Panc1 (cell line): ENCODE measurements around the gene FN1. TPM values are rescaled to one million over a fixed set of nuclear protein-coding genes. Genes with fewer than 3 reads are reported as not detected.

Source experiments
- ATAC-seq: fragments of 200-7000 bp; cut with Tn5 transposase; 2 replicates; pipeline ENCODE4 v1.9.1; 2020; ENCODE audit warnings: mild to moderate bottlenecking, moderate library complexity
- BruUV-seq: library from RNA; stranded (reverse); fragments of 400-500 nt; replicated peaks from 2 replicates; lab custom pipeline; 2021; lab: Mats Ljungman, UMichigan
- CTCF ChIA-PET: fragments of 300-600 bp; sonication (Branson Sonifier 250); formaldehyde crosslinking; loops from one replicate; lab custom pipeline; 2022; ENCODE audit warnings: antibody characterized with exemption; lab: Charles Lee
- POLR2A ChIA-PET: fragments of 300-600 bp; sonication (Branson Sonifier 250); formaldehyde crosslinking; loops from one replicate; lab custom pipeline; 2022; ENCODE audit warnings: antibody characterized with exemption; lab: Charles Lee
- DNase-seq: peaks from one replicate; pipeline ENCODE4 v3.0.0-alpha.2; 2010; ENCODE audit warnings: low read depth, low spot score
- H3K27ac ChIP-seq: 2 replicates; pipeline ENCODE4 v1.5.1; 2011; ENCODE audit warnings: mild to moderate bottlenecking, low read length, inconsistent platforms
- H3K27me3 ChIP-seq: fragments of 200-500 bp; sonication (Bioruptor generic); 2 replicates; pipeline ENCODE4 v1.6.0; 2014; ENCODE audit warnings: low read length, inconsistent platforms; ENCODE audit not compliant: control insufficient read depth, insufficient read depth
- H3K36me3 ChIP-seq: fragments of 200-500 bp; sonication (Bioruptor generic); 2 replicates; pipeline ENCODE4 v1.5.1; 2014; ENCODE audit warnings: inconsistent platforms, mild to moderate bottlenecking, low read length, moderate library complexity; ENCODE audit not compliant: control insufficient read depth, insufficient read depth
- H3K4me1 ChIP-seq: 2 replicates; pipeline ENCODE4 v1.5.1; 2011; ENCODE audit warnings: inconsistent platforms, mild to moderate bottlenecking, low read length, moderate library complexity; ENCODE audit not compliant: control insufficient read depth, insufficient read depth
- H3K4me3 ChIP-seq, 2 experiments: 2 replicates each; pipeline ENCODE4 v1.5.1; 2011 to 2012; ENCODE audit warnings: low read depth in 2 of 2, low read length in 2 of 2, mild to moderate bottlenecking in 2 of 2, inconsistent platforms in 1 of 2, moderate library complexity in 1 of 2
- H3K9me3 ChIP-seq: fragments of 200-500 bp; sonication (Bioruptor generic); 2 replicates; pipeline ENCODE4 v1.5.1; 2014; ENCODE audit warnings: low read depth, mild to moderate bottlenecking, inconsistent platforms, low read length, moderate library complexity; ENCODE audit not compliant: control insufficient read depth, insufficient read depth
- POLR2AphosphoS5 ChIP-seq: IDR thresholded peaks from 2 replicates; pipeline ENCODE4 v1.6.1; 2012; ENCODE audit warnings: mild to moderate bottlenecking, low read depth, low read length, moderate library complexity
- SIN3A ChIP-seq: IDR thresholded peaks from 2 replicates; pipeline ENCODE4 v1.6.1; 2012; ENCODE audit warnings: low read depth, mild to moderate bottlenecking, low read length, moderate library complexity, borderline replicate concordance; ENCODE audit not compliant: insufficient read depth
- TCF7L2 ChIP-seq: IDR thresholded peaks from 2 replicates; pipeline ENCODE4 v1.6.1; 2011; ENCODE audit warnings: mild to moderate bottlenecking, low read depth, low read length, inconsistent platforms
- in situ Hi-C: cut with HindIII; loops from 2 replicates; pipeline ENCODE4 v1.10.0; 2016; ENCODE audit warnings: low sequenced_read_pairs, low pct_unique_long_range_greater_than_20kb
- intact Hi-C: fragments of 100-400 bp; cut with micrococcal nuclease; formaldehyde crosslinking; loops from one replicate; pipeline ENCODE4 v1.10.0; 2022; ENCODE audit not compliant: unreplicated experiment
- total RNA-seq: library from RNA; stranded (reverse); gene quantifications from one replicate; pipeline ENCODE4 v1.2.1, GENCODE V29; 2021; ENCODE audit not compliant: unreplicated experiment
- TF ChIP-seq, protein P1 (sequence below): fragments of 450-650 bp; IDR thresholded peaks from 2 replicates; pipeline ENCODE4 v1.5.1; 2017; ENCODE audit warnings: mild to moderate bottlenecking
- TF ChIP-seq, protein P2 (sequence below), 2 experiments: IDR thresholded peaks; 2 replicates each; pipeline ENCODE4 v1.6.1; 2011 to 2012; ENCODE audit warnings: low read depth in 2 of 2, control low read depth in 1 of 2, low read length in 1 of 2, mild to moderate bottlenecking in 1 of 2, moderate library complexity in 1 of 2; ENCODE audit not compliant: insufficient read depth in 1 of 2

Gene FN1
- total RNA-seq, 1 experiment from 2014 or later = 4.2 TPM

DNA sequence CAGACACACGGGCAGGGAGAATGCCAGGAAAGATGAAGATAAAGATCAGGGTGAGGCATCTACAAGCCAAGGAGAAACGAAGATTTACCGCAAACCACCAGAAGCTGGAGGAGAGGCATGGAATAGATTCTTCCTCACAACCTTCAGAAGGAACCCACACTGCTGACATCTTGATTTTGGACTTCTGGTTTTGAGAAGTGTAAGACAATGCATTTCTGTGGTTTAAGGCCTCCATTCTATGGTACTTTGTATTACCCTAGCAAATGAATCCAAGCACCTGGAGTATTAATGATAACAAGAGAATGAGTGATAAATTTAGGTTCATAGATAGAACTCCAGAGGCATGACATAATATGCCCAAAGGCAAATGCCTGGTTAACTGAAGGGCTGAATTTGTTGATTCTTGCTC lies 11.8 kb upstream of the FN1 start:
- ATAC-seq (no peak), DNase-seq (no peak)
- no peaks in the 10 kb centered on the region for H3K36me3 ChIP-seq
- no peak overlapping the region for H3K27ac ChIP-seq
- ChIA-PET POLR2A (no interaction called here), CTCF (no interaction called here)
- no peaks in the 10 kb centered on the region for H3K27me3 ChIP-seq
- in situ Hi-C loops = no loop called here
- TF ChIP-seq TCF7L2 = no peak
- no peak for TF ChIP-seq SIN3A
- no peak for TF ChIP-seq POLR2AphosphoS5
- TF ChIP-seq, protein P1, sequence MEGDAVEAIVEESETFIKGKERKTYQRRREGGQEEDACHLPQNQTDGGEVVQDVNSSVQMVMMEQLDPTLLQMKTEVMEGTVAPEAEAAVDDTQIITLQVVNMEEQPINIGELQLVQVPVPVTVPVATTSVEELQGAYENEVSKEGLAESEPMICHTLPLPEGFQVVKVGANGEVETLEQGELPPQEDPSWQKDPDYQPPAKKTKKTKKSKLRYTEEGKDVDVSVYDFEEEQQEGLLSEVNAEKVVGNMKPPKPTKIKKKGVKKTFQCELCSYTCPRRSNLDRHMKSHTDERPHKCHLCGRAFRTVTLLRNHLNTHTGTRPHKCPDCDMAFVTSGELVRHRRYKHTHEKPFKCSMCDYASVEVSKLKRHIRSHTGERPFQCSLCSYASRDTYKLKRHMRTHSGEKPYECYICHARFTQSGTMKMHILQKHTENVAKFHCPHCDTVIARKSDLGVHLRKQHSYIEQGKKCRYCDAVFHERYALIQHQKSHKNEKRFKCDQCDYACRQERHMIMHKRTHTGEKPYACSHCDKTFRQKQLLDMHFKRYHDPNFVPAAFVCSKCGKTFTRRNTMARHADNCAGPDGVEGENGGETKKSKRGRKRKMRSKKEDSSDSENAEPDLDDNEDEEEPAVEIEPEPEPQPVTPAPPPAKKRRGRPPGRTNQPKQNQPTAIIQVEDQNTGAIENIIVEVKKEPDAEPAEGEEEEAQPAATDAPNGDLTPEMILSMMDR = no peak
- TF ChIP-seq, protein P2, sequence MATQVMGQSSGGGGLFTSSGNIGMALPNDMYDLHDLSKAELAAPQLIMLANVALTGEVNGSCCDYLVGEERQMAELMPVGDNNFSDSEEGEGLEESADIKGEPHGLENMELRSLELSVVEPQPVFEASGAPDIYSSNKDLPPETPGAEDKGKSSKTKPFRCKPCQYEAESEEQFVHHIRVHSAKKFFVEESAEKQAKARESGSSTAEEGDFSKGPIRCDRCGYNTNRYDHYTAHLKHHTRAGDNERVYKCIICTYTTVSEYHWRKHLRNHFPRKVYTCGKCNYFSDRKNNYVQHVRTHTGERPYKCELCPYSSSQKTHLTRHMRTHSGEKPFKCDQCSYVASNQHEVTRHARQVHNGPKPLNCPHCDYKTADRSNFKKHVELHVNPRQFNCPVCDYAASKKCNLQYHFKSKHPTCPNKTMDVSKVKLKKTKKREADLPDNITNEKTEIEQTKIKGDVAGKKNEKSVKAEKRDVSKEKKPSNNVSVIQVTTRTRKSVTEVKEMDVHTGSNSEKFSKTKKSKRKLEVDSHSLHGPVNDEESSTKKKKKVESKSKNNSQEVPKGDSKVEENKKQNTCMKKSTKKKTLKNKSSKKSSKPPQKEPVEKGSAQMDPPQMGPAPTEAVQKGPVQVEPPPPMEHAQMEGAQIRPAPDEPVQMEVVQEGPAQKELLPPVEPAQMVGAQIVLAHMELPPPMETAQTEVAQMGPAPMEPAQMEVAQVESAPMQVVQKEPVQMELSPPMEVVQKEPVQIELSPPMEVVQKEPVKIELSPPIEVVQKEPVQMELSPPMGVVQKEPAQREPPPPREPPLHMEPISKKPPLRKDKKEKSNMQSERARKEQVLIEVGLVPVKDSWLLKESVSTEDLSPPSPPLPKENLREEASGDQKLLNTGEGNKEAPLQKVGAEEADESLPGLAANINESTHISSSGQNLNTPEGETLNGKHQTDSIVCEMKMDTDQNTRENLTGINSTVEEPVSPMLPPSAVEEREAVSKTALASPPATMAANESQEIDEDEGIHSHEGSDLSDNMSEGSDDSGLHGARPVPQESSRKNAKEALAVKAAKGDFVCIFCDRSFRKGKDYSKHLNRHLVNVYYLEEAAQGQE (IDR thresholded peaks at IDR 0.05; ENCODE audit: insufficient read depth in 1 of 2, low read depth in 2 of 2, low read length in 1 of 2) = no peak
- no TSS peak for BruUV-seq
- H3K4me3 ChIP-seq = no peak overlapping the region
- intact Hi-C loops = no loop called here
- H3K9me3 ChIP-seq = no peaks in the 10 kb centered on the region
- H3K4me1 ChIP-seq = no peaks in the 10 kb centered on the region

DNA sequence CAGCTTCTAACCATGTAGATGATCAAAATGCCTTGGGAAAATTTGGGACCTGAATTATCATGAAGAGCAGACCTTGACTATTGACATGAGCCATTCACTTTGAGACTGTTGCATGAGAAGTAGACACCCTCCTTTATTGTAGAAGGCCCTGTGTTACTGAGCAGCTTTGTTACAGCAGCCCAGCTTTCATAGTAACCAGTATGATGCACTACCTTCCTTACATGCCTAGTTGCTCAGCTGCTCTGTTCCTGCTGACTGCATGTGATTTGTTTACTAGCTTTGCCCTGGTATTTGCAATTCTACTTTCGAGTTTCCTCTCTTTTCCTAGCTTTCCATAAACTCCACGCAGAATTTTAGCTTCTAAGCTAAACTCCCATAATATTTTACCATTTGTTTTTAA lies 11.2 kb upstream of the FN1 start:
- Histone ChIP-seq H3K9me3 (no peaks in the 10 kb centered on the region), H3K4me3 (no peak overlapping the region), H3K4me1 (no peaks in the 10 kb centered on the region), H3K36me3 (no peaks in the 10 kb centered on the region), H3K27me3 (no peaks in the 10 kb centered on the region), H3K27ac (no peak overlapping the region)
- no peak for TF ChIP-seq SIN3A
- no peak for TF ChIP-seq TCF7L2
- TF ChIP-seq, protein P2 (IDR thresholded peaks at IDR 0.05; ENCODE audit: insufficient read depth in 1 of 2, low read depth in 2 of 2, low read length in 1 of 2) = no peak
- TF ChIP-seq POLR2AphosphoS5 = no peak
- TF ChIP-seq, protein P1 = no peak
- no peak for ATAC-seq
- no peak for DNase-seq
- POLR2A ChIA-PET = no interaction called here
- no TSS peak for BruUV-seq
- intact Hi-C loops = no loop called here
- in situ Hi-C loops = no loop called here
- CTCF ChIA-PET = no interaction called here
